Gastroesophageal sphincter (tissue), 4 donors: ENCODE measurements around the gene IP6K2. TPM values are rescaled to one million over a fixed set of nuclear protein-coding genes. Genes with fewer than 3 reads are reported as not detected.
"Not testable (repeated sequence)": the region's sequence is repeated elsewhere in the genome, so short reads cannot be mapped to it uniquely, and the experiment has no call there.

Experiments
- ATAC-seq: fragments of 150-250 bp; one replicate; pipeline ENCODE4 v1.9.1; 2016; ENCODE audit warnings: mild to moderate bottlenecking, moderate library complexity
- H3K27ac ChIP-seq, 4 donors: fragments of 200-600 bp; sonication (generic) in 3 of 4; 1 replicate in 3 of 4; 2 replicates in 1 of 4; pipeline ENCODE4 v1.5.1; 2016 to 2019
- H3K27me3 ChIP-seq: fragments of 200-600 bp; sonication (generic); one replicate; pipeline ENCODE4 v1.5.1; 2019
- H3K36me3 ChIP-seq, 2 donors: fragments of 200-600 bp; sonication (generic); one replicate each; pipeline ENCODE4 v1.5.1; 2019; ENCODE audit warnings: control low read depth in 1 of 2
- H3K4me1 ChIP-seq, 3 donors: fragments of 200-600 bp; sonication (generic); 1 replicate in 2 of 3; 2 replicates in 1 of 3; pipeline ENCODE4 v1.5.1; 2016 to 2019; ENCODE audit warnings: control low read depth in 2 of 3
- H3K4me3 ChIP-seq, 2 donors: fragments of 200-600 bp; sonication (generic); one replicate each; pipeline ENCODE4 v1.5.1; 2019; ENCODE audit warnings: mild to moderate bottlenecking in 1 of 2, moderate library complexity in 1 of 2
- H3K9me3 ChIP-seq, 3 donors: fragments of 200-600 bp; sonication (generic); one replicate each; pipeline ENCODE4 v1.5.1; 2017 to 2019; ENCODE audit warnings: control low read depth in 2 of 3
- EP300 ChIP-seq: sonication (generic); formaldehyde crosslinking; IDR thresholded peaks from one replicate; pipeline ENCODE4 v1.6.1; 2017; ENCODE audit warnings: antibody characterized with exemption, mild to moderate bottlenecking
- POLR2A ChIP-seq, 2 donors: fragments of 450-650 bp; IDR thresholded peaks; one replicate each; pipeline ENCODE4 v1.6.1; 2017; ENCODE audit warnings: antibody characterized with exemption in 2 of 2, mild to moderate bottlenecking in 2 of 2, moderate library complexity in 1 of 2
- POLR2AphosphoS5 ChIP-seq: sonication (generic); formaldehyde crosslinking; IDR thresholded peaks from one replicate; pipeline ENCODE4 v1.6.1; 2017; ENCODE audit warnings: antibody characterized with exemption
- WGBS, 2 donors: methylation state at CpG; one replicate each; pipeline ENCODE4 v1.1.5; 2018; ENCODE audit warnings: low coverage in 1 of 2; 5-methylcytosine and 5-hydroxymethylcytosine counted together
- total RNA-seq, 4 donors: library from RNA; depleted of rRNA; stranded (reverse); fragments of >200 nt; gene quantifications; one replicate each; pipeline ENCODE4 v1.1.0, GENCODE V29; 2016
- TF ChIP-seq, protein P1 (sequence below), 4 experiments: fragments of 200-600 bp in 2 of 4; fragments of 450-650 bp in 2 of 4; sonication (generic) in 1 of 4; IDR thresholded peaks; one replicate each; pipeline ENCODE4 v1.5.1; 2017 to 2019; ENCODE audit warnings: antibody characterized with exemption in 4 of 4, mild to moderate bottlenecking in 2 of 4, moderate library complexity in 2 of 4

The IP6K2 gene
- total RNA-seq, 4 donors from 2014 or later = 44.5 to 52.8 (median 48.1) TPM

GRCh38 chr3:48747015-48747615, 30.1 kb upstream of the IP6K2 start:
- Histone ChIP-seq H3K27me3 (no peaks in the 10 kb centered on the region), H3K4me1 (peaks cover 0 to 22% (median 0%) of the 10 kb centered on the region in 3 donors), H3K36me3 (peaks cover 0 to 59% of the 10 kb centered on the region in 2 donors), H3K4me3 (no peak overlapping the region), H3K9me3 (no peaks in the 10 kb centered on the region), H3K27ac (peak overlapping the region in 3 of 4 donors; percentile 18 to 64 (median 58))
- ATAC-seq = no peak
- WGBS, 2 donors = 59 to 68% methylated on average over 4 of the region's 4 CpGs
- TF ChIP-seq POLR2AphosphoS5 = no peak
- no peak for TF ChIP-seq POLR2A (IDR thresholded peaks at IDR 0.05)
- TF ChIP-seq, protein P1, sequence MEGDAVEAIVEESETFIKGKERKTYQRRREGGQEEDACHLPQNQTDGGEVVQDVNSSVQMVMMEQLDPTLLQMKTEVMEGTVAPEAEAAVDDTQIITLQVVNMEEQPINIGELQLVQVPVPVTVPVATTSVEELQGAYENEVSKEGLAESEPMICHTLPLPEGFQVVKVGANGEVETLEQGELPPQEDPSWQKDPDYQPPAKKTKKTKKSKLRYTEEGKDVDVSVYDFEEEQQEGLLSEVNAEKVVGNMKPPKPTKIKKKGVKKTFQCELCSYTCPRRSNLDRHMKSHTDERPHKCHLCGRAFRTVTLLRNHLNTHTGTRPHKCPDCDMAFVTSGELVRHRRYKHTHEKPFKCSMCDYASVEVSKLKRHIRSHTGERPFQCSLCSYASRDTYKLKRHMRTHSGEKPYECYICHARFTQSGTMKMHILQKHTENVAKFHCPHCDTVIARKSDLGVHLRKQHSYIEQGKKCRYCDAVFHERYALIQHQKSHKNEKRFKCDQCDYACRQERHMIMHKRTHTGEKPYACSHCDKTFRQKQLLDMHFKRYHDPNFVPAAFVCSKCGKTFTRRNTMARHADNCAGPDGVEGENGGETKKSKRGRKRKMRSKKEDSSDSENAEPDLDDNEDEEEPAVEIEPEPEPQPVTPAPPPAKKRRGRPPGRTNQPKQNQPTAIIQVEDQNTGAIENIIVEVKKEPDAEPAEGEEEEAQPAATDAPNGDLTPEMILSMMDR (IDR thresholded peaks at IDR 0.05) = no peak
- no peak for TF ChIP-seq EP300

GRCh38 chr3:48743773-48744172, 26.8 kb upstream of the IP6K2 start:
- TF ChIP-seq POLR2A (IDR thresholded peaks at IDR 0.05) (no peak), EP300 (no peak), POLR2AphosphoS5 (no peak)
- TF ChIP-seq, protein P1 (IDR thresholded peaks at IDR 0.05) = no peak
- no peak for ATAC-seq
- 70 to 95% methylated on average over 3 to 7 of the region's 7 CpGs for WGBS, 2 donors

GRCh38 chr3:48741226-48741625, 24.2 kb upstream of the IP6K2 start:
- ATAC-seq, H3K4me3 ChIP-seq, H3K36me3 ChIP-seq, H3K27me3 ChIP-seq, H3K9me3 ChIP-seq: not testable (repeated sequence)
- Histone ChIP-seq H3K4me1 (peaks cover 0 to 52% (median 28%) of the 10 kb centered on the region in 3 donors), H3K27ac (peak overlapping the region in 2 of 4 donors; percentile 74 to 79)
- 96 to 100% methylated on average over 3 to 10 of the region's 10 CpGs for WGBS, 2 donors

More at GRCh38 chr3:48743773-48744172, 26.8 kb upstream of the IP6K2 start:
- no peak overlapping the region for H3K27ac ChIP-seq
- H3K27me3 ChIP-seq = no peaks in the 10 kb centered on the region
- no peak overlapping the region for H3K4me3 ChIP-seq
- peaks cover 0 to 48% (median 19%) of the 10 kb centered on the region in 3 donors for H3K4me1 ChIP-seq
- H3K9me3 ChIP-seq = no peaks in the 10 kb centered on the region
- H3K36me3 ChIP-seq = peaks cover 0 to 26% of the 10 kb centered on the region in 2 donors

DNA sequence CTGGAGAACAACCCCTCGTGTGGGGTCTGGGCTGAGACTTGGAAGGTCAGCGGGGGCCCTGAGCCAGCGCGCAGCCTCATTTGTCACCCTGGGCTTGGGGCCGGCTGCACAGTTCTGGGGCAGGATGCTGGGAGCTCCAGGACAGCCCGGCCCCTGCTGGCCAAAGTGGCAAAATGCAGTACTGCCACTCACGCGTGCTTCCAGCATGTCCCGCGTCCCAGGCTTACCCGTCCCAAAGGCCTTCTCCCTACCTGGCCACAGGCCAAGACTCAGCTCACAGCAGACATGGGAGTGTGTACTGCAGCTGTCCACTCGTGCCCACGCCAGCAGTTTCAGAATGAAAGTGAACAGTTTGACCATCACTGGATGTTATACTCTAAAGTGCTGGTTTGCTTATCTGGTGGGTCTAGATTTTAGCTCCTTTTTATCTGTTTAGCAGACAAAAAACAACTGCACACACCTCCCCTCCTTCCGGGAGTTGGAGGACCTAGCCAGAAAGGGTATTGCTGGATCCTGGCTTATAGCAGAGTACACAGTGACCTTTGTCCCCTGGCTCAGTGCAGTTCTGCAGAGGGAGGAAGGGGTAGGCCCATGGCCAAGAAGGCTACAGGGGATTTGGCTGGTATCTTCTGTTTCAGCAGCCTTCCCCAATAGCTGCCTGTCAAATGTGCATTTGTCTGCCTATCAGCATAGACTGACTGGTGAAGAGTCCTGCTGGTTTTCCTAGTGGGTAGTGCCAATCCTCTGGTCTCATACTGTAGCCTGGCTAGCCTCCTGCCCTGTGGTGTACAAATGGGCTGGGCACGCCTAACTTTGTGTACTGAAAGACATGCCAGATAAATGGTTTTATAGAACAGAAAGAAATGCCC, 23.2 kb upstream of the IP6K2 start:
- WGBS, 2 donors = 0 to 86% methylated on average over 1 to 6 of the region's 15 CpGs
- peak overlapping the region in 1 of 2 donors; percentile 20 for H3K4me3 ChIP-seq

DNA sequence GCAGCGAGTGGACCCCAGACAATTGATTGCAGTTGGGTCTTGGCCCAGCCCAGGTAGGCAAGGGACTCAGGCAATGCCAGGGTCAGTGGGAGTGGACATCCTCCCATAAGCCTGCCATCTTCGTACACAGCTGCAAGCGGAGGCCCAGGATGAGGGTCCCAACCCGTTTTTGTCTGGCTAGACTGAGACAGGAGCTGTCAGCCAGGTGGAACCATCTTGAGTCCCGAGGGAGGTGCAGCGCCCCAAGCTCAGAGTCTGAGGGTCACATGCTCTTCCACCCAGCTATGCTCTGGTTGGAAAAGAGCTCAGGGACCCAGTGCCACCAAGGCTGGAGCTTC, 22.6 kb upstream of the IP6K2 start:
- no CpG with 5 or more reads among the region's 6 CpGs for WGBS, 2 donors
- Histone ChIP-seq H3K9me3 (no peaks in the 10 kb centered on the region), H3K27ac (peak overlapping the region in 3 of 4 donors; percentile 74 to 82 (median 79)), H3K36me3 (no peaks in the 10 kb centered on the region), H3K27me3 (no peaks in the 10 kb centered on the region), H3K4me3 (peak overlapping the region in 1 of 2 donors; percentile 20), H3K4me1 (peaks cover 0 to 59% (median 28%) of the 10 kb centered on the region in 3 donors)
- TF ChIP-seq POLR2AphosphoS5 = no peak
- TF ChIP-seq POLR2A (IDR thresholded peaks at IDR 0.05) = no peak
- no peak for TF ChIP-seq EP300
- TF ChIP-seq, protein P1 (IDR thresholded peaks at IDR 0.05) = no peak
- ATAC-seq = peak; percentile 3

More for the DNA sequence above, 23.2 kb upstream of the IP6K2 start:
- Histone ChIP-seq H3K27me3 (no peaks in the 10 kb centered on the region), H3K9me3 (no peaks in the 10 kb centered on the region), H3K27ac (peak overlapping the region in 3 of 4 donors; percentile 74 to 82 (median 79)), H3K4me1 (peaks cover 0 to 59% (median 28%) of the 10 kb centered on the region in 3 donors), H3K36me3 (no peaks in the 10 kb centered on the region)
- ATAC-seq = peak; percentile 93
- peak; percentile 57 for TF ChIP-seq POLR2AphosphoS5
- TF ChIP-seq, protein P1 (IDR thresholded peaks at IDR 0.05) = peak; percentile 75 to 94 (median 84)
- no peak for TF ChIP-seq EP300
